GM19395 (cell line): Measurements from ENCODE around the gene CYTL1.
A peak's percentile ranks its signal among the peaks of the same experiment; 100 is the strongest.
"Not testable (repeated sequence)": the region's sequence is repeated elsewhere in the genome, so short reads cannot be mapped to it uniquely, and the experiment has no call there.

Experiments used
- ATAC-seq: cut with Tn5 transposase; IDR thresholded peaks from one replicate; pipeline ENCODE4 v1.9.1; 2021; ENCODE audit warnings: mild to moderate bottlenecking, moderate library complexity; ENCODE audit not compliant: unreplicated experiment

CYTL1 gene

DNA sequence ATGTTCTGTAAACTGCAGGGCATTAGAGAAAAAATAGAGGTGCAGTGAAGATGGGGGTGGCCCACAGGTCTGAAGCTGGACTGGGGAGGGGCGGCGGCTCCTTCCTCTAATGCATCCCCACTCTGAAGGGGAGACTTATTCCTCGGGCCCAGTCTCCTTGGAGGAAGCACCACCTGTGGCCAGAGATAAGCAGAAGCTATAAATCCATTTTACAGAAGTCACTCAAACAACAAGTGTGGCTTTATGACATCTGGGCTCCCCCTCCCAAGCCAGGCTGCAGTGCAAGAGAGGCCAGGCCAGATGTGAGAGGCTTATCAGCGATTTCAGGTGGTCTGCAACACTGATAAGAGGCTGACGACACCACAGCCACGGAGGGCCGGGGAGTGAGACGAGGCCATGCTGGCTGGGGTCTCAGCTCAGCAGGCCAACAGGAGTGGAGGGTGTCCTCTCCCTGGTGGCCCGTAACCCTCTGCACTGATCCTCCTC is 15.8 kb downstream of the CYTL1 start:
- no peak for ATAC-seq

DNA sequence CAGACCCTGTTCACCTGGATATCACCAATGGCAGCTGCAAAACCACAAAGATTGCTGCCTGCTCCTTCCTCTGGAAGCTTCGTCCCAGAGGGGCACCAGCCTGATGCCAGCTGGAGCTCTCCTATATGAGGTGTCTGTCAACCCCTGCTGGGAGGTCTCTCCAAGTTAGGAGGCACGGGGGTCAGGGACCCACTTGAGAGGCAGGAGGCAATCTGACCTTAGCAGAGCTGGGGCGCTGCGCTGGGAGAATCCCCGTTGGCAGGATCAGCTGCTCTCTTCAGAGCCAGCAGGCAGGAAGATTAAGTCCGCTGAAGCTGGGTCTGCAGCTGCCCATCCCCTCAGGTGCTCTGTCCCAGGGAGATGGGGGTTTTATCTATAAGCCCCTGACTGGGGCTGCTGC is 17.6 kb downstream of the CYTL1 start:
- ATAC-seq = not testable (repeated sequence)

DNA sequence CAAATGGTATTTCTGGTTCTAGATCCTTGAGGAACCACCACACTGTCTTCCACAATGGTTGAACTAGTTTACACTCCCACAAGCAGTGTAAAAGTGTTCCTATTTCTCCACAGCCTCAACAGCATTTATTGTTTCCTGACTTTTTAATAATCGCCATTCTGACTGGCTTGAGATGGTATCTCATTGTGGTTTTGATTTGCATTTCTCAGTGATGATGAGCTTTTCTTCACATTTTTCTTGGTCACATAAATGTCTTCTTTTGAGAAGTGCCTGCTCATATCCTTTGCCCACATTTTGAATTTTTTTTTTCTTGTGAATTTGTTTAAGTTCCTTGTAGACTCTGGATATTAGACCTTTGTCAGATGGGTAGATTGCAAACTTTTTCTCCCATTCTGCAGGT is 22.3 kb downstream of the CYTL1 start:
- not testable (repeated sequence) for ATAC-seq

DNA sequence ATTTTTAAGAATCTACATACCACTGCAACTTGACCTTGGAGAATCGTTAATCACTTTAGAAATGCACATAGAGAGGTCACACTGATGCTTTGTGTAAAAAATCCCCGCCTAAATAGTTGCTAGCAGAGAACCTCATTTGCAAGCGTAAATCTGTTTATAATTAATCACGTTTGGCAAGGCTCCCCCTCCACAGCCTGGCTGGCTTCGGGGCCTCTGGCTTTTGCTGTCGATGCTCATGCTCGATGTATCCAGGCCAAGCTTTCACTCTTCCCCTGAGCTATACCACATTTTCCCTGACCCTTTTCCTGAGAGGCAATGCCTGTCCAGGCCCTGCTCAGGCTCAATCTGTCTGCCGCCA is 23.4 kb downstream of the CYTL1 start:
- ATAC-seq = no peak

DNA sequence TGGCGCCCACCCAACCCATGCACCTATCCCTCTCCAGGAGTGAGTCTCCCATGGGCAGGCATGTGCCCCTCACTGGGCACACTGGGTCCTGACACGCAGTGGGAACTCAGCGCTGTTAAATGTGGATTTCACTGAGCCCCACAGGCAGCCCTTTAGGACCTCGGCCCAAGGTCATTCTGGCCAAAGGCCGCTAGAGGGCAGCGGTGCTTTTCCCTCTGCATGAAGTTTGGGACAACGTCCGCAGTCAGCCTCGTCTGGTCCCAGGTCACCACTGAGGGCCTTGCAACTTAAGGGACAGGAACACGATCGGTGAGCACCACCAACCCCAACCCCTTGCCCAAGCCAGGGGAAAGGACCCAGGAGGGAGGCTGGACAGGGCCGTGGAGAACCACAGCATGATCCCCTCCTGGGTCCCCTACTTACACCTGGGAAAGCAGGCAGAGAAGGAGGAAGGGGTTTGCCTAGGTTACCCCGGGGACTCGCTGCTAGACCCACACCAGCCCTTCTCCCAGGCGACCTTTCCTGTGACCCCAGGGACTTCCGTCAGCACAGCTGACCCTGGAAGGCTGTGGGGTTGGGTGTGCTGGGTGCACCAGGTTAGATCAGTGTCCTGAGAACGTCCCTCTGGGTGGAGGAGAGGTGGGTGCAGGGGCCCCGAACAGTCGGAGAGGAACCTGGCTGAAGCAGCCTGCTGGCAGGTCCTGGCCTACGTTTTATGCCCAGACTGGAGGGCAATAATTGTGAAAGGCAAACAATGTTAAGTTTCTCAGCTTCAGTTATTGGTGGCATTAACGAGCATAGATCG is 24.0 kb downstream of the CYTL1 start:
- ATAC-seq = peak; percentile 63

DNA sequence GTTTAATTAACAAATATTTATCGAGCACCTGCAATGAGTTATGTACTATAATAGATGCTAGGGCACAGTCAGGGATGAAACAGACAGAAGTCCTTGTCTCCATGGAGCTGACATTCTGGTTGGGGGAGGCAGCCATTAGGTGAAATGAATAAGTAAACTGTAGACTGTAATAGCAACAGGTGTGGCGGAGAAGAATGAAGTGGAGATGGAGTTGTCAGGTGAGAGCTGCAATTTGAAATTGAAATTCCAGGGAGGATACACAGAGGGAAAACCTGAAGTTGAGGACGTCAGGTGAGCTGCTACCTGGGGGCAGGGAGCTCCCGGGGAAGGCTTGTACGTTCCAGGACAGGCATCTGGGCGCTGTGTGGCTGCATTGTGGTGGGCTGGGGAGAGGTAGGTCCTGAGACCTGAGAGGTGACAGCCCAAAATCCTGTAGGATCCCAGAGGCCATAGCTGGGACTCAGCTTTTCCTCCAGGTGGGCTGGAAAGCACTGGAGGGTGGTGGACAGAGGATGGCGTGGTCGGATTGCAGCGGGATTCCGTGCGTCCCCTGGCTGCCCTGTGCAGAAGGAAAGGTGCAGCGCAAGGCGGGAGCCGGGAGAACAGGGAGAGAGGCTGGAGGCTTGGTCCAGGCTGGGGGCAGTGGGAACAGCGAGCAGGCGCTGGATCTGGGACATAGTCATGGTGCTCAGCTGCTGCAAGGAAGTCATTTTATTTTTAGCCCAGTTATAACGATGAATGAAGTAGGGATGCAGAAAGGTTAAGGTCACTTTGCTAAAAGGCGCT is 24.8 kb downstream of the CYTL1 start:
- ATAC-seq = no peak

DNA sequence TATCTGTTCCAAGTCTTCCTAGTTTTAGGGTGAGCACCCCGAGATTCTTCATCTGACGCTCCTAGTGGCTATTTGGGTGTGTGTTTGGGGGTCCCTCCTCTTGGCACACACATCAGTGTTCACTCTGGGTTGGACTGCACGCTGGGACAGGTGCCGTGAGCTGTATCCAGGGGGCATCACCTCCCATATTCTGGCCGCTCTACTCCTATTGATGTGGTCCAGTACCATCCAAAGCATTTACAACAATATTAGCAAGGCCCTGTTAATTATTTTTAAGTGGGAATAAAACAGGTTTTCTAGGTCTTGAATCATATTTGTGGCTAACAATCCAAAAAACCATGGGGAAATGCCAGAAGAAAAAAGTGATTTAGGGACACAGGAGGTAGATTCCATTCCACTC is 26.4 kb downstream of the CYTL1 start:
- no peak for ATAC-seq

DNA sequence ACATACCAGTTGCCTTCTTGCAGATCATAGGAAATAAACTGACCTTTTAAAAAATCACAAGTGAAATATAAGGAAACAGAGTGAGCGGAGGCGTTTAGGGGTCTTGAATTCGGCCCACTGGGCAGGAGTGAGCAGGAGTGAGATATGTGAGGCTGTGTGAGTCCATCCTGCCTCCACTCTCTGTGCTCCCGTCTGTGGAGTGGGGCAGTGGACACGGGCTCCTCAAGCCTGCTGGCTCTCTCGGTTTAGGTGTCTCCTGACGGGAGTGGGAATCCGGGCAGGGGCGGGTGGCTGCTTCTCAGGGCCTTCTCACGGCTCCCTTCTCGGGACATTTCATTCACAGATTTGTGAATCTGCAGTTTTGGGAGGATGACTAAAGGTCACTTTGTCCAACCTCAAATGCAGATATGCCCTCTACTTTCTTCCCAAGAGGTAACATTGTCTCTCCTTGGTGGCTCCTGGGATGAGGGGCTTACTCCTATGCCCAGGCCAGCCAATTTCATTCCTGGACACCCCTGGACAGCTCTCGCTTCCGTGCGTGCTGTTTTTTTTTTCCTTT is 27.6 kb downstream of the CYTL1 start:
- ATAC-seq = no peak

DNA sequence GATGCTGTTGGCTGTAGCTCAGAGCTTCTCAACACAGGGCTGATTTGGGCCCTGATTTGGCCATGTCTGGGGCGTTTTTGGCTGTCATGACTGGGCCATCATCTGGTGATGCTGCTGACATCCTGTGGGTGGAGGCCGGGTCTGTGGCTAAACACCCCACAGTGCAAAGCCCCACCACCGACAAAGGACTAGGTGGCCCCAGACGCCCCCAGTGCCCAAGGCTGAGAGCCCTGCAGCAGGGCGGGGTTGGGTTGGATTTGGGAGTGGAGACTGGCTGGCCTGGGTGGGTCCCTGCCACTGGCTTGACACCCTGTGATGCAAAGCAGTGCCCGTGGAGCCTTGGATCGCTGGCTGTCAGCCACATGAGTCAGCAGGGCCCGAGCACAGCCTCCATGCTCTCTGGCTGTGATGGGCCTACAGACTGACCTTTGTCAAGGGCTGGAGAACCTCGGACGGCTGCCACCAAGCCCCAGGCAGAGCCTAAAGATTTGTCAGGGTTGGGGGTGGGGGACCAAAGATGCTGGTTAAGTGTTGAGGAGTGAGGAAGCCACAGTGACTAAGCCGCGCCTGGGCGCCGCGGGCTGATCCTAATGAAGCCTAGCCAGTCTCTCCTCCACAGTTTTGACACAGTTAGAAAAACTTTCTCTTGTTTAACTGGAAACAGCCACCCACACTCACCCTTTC is 28.3 kb downstream of the CYTL1 start:
- no peak for ATAC-seq

DNA sequence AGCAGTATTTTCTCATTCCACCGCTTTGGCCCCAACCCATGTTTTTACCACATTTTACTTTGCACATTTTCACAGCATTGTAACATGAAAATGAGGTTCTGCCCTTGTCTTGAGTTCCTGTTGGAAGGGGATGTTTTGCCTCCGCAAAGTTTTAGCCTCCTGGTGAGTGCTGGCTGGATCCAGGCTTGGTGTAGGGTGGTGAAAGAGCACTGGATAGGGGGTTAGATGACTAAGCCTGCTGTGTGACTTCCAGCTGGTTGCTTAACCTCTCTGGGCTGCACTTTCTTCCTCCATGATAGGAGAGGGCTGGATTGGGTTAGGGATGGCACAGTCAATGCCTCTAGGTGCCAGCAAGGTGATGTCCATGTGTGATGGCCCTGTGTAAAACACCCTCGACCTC is 28.9 kb downstream of the CYTL1 start:
- ATAC-seq = no peak

DNA sequence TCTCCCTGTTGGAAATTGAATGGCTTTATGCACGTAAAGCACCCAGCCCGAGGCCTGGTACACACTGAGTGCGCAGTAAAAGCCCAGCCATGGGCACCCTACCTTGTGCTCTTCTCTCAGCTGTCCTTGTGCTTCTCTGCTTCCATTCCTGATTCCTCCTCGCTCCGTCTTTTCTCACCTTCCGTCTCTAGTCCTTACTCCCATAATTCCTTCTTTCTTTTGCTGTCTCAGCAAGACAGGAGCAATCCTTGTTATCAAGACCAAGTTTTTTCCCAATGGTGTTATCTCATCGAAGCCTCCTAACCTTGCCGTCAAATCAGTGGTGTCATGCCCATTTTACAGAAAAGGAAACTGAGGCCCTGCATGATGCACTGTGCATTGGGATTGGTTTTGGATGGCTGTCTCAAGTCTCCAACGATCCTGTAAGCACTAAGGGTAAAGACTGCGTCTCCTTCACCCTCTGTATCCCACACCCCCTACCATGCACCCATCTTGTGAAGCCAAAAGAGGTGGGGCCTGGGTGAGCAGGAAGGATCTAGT is 30.1 kb downstream of the CYTL1 start:
- ATAC-seq = no peak

DNA sequence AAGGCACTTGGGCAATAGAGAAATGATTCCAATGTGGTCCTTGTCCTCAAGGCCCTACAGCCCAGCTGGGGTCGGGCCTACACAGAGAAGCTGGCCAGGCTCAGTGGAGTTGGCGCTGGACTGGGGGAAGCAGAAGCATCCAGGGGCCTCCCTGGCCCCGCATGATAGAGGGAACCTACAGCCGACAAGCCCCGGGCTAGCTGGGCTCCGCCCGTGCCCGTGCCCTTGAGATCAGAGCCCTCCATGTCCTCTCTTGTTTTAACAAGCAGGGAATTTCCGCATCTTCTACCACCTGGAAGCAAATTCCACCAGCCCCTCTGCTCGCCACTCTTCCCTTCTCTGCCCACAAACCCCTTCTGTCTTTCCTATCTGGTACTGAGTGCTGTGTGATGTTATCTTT is 31.6 kb downstream of the CYTL1 start:
- ATAC-seq = no peak

DNA sequence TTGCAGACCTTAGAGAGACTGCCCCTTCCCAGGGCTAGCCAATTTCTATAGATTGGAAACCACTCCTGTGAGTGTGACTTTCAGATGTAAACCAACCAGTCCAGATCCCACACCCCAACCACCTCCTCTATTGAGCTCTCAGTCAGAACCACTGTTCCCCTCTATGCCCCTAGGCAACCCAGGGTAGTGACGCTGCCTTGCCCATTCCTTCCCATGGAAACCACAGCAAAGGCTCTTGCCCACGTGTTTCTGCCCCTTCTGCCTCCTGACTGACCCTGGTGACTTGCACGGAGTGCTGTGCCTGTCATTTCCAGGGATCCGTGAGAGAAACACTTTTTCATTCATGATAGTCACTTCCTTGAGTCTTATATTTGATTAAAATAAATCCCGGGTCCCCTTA is 32.4 kb downstream of the CYTL1 start:
- ATAC-seq = no peak

DNA sequence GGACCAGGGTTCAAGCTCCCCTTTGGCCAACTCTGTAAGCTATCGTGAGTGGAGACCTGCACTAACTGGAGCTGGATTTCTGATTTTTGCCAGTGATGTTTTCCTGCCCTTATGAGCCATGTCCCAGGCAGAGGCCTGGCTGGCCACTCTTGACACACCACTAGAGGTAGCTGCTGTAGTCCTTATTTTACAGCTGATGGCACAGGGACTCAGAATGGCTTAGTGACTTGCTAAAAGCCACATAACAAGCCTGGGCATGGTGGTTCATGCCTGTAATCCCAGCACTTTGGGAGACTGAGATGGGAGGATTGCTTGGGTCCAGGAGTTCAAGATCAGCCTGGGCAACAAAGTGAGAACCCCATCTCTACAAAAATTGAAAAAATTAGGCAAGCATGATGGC is 33.4 kb downstream of the CYTL1 start:
- no peak for ATAC-seq

DNA sequence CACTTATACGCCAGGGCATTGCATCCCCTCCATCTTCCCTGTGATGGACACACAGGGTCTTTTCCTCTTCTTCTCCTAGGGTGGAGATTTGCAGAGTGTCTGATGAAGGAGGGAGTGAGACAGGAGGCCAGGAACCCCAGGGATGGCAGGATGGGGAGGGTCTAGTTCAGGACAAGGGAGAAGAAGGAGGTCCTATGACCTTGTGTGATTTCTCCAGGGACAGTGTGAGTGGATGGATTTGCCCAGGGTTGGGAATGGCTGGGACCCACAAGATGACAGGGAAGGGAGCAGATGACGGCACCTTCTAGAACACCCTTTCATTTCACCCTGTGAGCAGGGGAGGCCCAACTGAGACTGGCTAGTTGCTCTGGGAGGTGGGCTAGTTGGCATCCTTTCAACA is 34.2 kb downstream of the CYTL1 start:
- no peak for ATAC-seq

DNA sequence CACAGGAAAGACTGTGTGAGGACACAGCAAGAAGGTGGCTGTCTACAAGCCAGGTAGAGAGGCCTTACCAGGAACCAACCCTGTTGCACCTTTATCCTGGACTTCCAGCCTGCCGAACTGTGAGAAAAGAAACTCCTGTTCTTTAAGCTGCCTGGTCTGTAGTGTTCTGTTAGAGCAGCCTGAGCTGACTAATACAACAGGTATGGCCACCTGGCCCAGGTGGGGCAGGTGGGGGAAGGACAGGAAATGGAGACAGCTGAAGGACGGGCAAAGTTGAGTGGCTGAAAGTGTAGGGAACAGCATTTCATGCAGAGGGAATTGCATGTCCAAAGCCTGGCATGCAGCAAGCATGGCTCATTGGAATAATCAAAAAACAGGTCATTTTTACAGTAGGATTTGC is 35.1 kb downstream of the CYTL1 start:
- no peak for ATAC-seq

DNA sequence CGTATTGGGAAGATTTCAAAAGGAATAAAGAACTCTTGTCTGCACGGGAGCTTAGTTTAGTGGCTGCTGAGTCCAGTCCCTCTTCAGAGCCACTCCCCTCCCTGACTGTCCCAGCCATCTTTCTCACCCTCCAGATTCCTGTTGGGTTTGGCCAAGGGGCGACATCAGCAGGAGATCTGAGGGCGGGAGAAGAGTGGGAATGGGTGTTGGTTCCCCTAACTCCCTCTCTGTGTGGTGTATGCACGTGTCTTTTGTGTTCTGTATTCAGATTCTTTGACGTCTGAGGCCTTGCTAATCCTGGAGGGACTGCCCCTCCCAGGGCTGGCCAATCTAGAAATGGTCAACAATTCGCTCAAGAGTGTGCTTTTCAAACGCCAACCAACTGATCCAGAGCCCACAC is 37.4 kb downstream of the CYTL1 start:
- no peak for ATAC-seq

DNA sequence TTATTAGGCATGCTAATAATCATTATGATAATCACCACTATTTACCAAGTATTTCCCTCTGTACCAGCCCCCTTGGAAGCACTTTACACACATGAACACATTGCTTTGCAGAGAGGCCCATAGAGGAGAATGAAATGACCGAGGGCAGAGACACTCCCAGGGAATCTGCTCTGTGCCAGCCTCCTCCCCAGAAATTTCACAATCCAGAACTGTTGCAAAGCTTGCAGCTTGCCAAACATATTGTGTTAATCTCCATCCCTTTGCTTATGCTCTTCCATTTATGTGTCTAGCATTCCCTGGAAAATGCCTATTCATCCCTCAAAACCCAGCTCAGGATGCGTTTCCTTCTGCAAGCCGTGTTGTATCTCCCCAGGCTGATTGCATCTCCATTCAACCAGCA is 37.8 kb downstream of the CYTL1 start:
- ATAC-seq = no peak

DNA sequence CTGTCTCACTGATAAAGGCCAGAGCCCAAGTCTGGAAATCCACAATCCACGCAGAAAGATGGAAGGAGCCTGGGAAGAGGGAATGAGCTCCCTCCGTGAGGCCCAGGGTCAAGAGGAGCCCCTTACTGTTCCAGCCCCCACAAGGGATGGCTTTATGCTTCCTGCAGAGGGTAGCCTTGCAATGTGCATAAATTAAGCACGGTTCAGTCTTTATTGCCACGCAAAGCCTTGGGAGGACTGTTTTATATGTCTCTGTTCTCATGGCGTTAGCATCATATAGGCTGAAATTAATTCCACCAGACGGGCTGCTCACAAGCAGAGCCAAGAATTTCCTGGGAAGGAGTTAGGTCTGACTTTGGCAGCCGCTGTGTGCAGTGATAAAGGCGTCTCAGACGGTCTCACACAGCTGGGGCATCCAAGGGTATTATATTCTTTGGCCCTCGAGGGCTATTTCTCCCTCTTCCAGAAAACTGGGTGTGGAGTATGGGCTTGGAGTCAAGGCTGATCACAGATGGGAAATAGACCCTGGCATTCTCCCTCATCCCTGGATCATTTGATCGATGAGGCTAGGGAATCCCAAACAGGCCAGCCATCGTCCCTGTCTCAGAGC is 38.5 kb downstream of the CYTL1 start:
- no peak for ATAC-seq

DNA sequence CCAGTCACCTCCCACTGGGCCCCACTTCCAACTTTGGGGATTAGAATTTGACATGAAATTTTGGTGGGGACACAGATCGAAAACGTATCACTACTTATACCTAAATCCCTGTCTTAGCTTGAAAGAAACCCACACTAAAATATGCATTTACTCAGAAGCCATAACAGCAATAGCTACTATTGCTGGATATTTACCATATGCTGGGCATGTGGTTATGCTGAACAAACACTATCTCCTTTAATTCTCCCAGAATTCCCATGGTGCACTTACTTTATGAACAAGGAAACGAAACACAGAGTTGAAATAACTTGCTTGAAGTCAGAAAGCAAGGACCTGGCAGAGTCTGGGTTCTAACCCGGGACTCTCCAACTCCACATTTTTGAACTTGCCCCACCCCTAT is 39.3 kb downstream of the CYTL1 start:
- ATAC-seq = no peak

DNA sequence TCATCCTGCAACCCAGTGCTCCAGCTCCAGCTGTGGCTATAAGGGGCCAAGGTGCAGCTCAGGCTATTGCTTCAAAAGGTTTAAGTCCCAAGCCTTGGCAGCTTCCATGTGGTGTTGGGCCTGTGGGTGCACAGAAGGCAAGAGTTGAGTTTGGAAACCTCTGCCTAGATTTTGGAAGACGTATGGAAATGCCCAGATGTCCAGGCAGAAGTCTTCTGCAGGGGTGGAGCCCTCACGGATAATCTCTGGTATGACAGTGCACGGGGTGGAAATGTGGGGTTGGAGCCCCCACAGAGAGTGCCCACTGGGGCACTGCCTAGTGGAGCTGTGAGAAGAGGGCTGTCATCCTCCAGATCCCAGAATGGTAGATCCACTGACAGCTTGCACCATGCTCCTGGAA is 44.5 kb downstream of the CYTL1 start:
- no peak for ATAC-seq
